Calu3 (cell line): ENCODE measurements around the gene HOXA11. TPM values are rescaled to one million over a fixed set of nuclear protein-coding genes. Genes with fewer than 3 reads are reported as not detected.

ENCODE experiments used
- BruUV-seq: library from RNA; stranded (reverse); fragments of 400-500 nt; replicated peaks from 2 replicates; lab custom pipeline; 2021; lab: Mats Ljungman, UMichigan
- CTCF ChIA-PET: fragments of 300-600 bp; sonication (Branson Sonifier 250); formaldehyde crosslinking; loops from one replicate; lab custom pipeline; 2022; ENCODE audit warnings: antibody characterized with exemption; lab: Charles Lee
- DNase-seq: peaks from one replicate; pipeline ENCODE4 v3.0.0; 2022
- H3K27ac Mint-ChIP-seq: one replicate; pipeline ENCODE4 v1.8.0; 2022; ENCODE audit warnings: mixed read lengths; ENCODE audit not compliant: unreplicated experiment
- H3K27me3 Mint-ChIP-seq: one replicate; pipeline ENCODE4 v1.8.0; 2022; ENCODE audit warnings: mixed read lengths; ENCODE audit not compliant: unreplicated experiment
- H3K36me3 Mint-ChIP-seq: one replicate; pipeline ENCODE4 v1.8.0; 2022; ENCODE audit warnings: mild to moderate bottlenecking, moderate library complexity, mixed read lengths; ENCODE audit not compliant: insufficient read depth, unreplicated experiment
- H3K4me1 Mint-ChIP-seq: one replicate; pipeline ENCODE4 v1.8.0; 2022; ENCODE audit warnings: mild to moderate bottlenecking, low read depth, mixed read lengths; ENCODE audit not compliant: unreplicated experiment
- H3K4me3 Mint-ChIP-seq: one replicate; pipeline ENCODE4 v1.8.0; 2022; ENCODE audit warnings: mild to moderate bottlenecking, low read depth, moderate library complexity, mixed read lengths; ENCODE audit not compliant: unreplicated experiment
- H3K9me3 Mint-ChIP-seq: one replicate; pipeline ENCODE4 v1.8.0; 2022; ENCODE audit warnings: low read depth, mixed read lengths; ENCODE audit not compliant: unreplicated experiment
- CTCF ChIP-seq: fragments of 200-600 bp; IDR thresholded peaks from one replicate; pipeline ENCODE4 v1.8.0; 2022; ENCODE audit warnings: antibody characterized with exemption; ENCODE audit not compliant: unreplicated experiment
- intact Hi-C: fragments of 100-400 bp; cut with micrococcal nuclease; formaldehyde crosslinking; loops from one replicate; pipeline ENCODE4 v1.10.0; 2022; ENCODE audit not compliant: unreplicated experiment
- total RNA-seq: library from RNA; stranded (reverse); gene quantifications from 2 replicates; pipeline ENCODE4 v1.2.3, GENCODE V29; 2022

Gene HOXA11
- total RNA-seq, 1 experiment from 2014 or later: 0.54 TPM

- TF ChIP-seq CTCF: no peak
- intact Hi-C loops: no loop called here
- DNase-seq: peak; percentile 66
- H3K27ac Mint-ChIP-seq: no peak overlapping the region
- peak overlapping the region; percentile 74 for H3K4me3 Mint-ChIP-seq
- peaks cover 51% of the 10 kb centered on the region for H3K27me3 Mint-ChIP-seq
- BruUV-seq: no TSS peak
- peaks cover 14% of the 10 kb centered on the region for H3K4me1 Mint-ChIP-seq
- H3K9me3 Mint-ChIP-seq: no peaks in the 10 kb centered on the region
- H3K36me3 Mint-ChIP-seq: peaks cover 21% of the 10 kb centered on the region
- CTCF ChIA-PET: interaction anchor here (0.6 to 1.5 kb wide), 5 partner anchors 12 to 877 kb away, joined by 3 to 8 read pairs (median 4); no protein-coding TSS in a partner anchor
These were observed 557 bp downstream of the HOXA11 start for GRCh38 chr7:27184337-27185012.

DNA sequence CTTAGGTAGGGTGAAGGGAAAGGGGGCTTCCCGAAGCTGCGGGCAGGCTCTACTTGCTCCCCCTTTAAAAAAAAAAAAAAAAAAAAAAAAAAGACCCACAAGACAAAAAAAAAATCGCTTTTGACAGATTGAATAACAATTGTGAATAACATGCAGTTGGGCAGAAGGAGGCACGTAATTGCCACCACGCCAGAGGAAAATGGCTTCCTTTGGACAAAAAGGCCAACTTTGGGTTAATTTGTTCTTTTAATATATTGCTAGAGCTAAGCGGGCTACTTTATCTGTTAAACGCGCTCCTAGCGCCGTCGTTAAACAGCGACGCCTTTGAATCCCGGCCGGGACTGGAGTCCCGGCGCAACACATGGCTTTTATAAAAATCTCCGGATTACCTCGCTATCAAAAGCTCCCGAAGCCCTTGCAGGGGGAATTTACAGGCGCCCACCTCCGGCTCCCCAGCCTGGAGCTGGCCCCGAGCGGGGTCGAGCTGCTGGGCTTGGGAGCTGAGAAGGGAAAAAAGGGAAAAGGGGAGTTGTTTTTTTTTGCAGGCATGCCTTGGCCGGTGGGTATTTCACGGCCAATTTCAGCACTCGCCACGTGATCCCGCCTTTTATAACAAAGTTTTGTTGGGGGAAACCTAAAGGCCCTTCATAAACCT lies 1.2 kb downstream of the HOXA11 start:
- BruUV-seq: no TSS peak
- Mint-ChIP-seq H3K4me3 (peak overlapping the region; percentile 74), H3K27ac (no peak overlapping the region), H3K9me3 (no peaks in the 10 kb centered on the region), H3K36me3 (peaks cover 21% of the 10 kb centered on the region), H3K4me1 (peaks cover 18% of the 10 kb centered on the region), H3K27me3 (peaks cover 44% of the 10 kb centered on the region)
- TF ChIP-seq CTCF: no peak
- intact Hi-C loops: no loop called here
- no peak for DNase-seq
- CTCF ChIA-PET: interaction anchor here (0.7 to 1.5 kb wide), 3 partner anchors 12 to 450 kb away, joined by 3 to 8 read pairs (median 3); no protein-coding TSS in a partner anchor

DNA sequence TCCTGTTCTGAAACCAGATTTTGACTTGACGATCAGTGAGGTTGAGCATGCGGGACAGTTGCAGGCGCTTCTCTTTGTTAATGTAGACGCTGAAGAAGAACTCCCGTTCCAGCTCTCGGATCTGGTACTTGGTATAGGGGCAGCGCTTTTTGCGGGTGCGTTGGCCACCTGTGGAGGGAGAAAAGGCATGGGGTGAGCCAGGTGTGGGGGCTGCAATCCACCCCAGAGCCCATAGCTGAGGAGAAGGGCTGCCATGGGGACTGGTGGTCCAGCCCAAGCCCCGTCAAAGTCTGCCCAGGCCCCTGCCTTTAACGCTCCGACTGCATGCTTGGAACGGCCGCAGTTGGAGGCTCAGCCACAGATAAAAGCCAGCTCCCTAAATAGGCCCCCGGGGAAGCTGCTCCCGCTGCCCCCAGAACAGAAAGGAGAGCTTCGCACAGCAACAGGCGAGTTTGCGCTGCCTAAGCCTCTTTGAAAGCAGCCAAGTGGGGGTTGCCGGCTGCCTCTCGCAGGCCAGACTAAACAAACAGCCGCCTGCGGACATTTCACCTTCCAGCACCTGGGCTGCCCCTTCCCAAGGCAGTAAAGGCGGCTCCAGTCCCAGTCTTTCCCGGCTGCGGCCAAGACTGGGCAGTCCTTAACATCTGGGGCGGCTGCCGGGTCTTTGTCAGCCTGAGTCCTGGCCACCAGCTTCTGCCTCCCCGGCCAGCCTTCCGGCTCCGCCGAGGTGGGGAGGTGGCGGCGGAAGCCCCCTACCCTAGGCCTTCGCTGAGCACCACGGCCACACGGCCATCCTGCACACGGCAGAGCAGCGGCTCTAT lies 2.0 kb downstream of the HOXA11 start:
- no TSS peak for BruUV-seq
- CTCF ChIA-PET: no interaction called here
- H3K27me3 Mint-ChIP-seq: peaks cover 37% of the 10 kb centered on the region
- peaks cover 18% of the 10 kb centered on the region for H3K4me1 Mint-ChIP-seq
- no peak for TF ChIP-seq CTCF
- H3K36me3 Mint-ChIP-seq: peaks cover 21% of the 10 kb centered on the region
- H3K9me3 Mint-ChIP-seq: no peaks in the 10 kb centered on the region
- no peak overlapping the region for H3K27ac Mint-ChIP-seq
- no peak for DNase-seq
- intact Hi-C loops: no loop called here
- peak overlapping the region; percentile 74 for H3K4me3 Mint-ChIP-seq

DNA sequence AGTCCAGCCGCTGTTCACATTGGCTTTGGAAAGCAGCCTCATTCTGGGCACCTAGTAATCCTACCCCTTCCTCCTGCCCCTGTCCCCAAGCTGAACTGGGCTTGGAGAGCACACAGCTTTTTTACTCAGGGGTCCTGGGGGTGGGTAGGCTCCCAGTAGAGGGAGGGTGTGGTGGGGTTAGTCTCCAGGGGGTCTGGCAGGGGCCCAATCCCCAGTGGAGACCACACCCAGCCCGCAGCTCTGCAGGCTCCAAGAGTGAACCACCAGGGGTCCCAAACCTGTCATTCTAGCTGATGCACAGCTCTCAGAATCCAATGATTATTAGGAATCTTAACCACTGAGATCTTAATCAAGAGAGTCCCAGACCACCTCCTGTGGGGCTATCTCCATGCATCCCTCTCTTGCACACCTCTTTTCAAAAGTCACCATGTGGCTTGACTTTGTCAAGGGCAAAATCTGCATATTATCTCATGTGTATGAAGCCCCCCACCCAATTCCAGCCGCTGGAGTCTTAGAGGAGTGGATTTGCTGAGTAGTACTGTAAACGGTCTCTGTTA lies 2.7 kb downstream of the HOXA11 start:
- Mint-ChIP-seq H3K27me3 (peaks cover 30% of the 10 kb centered on the region), H3K9me3 (no peaks in the 10 kb centered on the region), H3K4me1 (peaks cover 18% of the 10 kb centered on the region), H3K36me3 (peaks cover 17% of the 10 kb centered on the region), H3K27ac (no peak overlapping the region), H3K4me3 (no peak overlapping the region)
- no TSS peak for BruUV-seq
- no peak for DNase-seq
- TF ChIP-seq CTCF: no peak
- intact Hi-C loops: no loop called here
- CTCF ChIA-PET: interaction anchor here (0.6 kb wide), 1 partner anchor 891 kb away, joined by 6 read pairs; no protein-coding TSS in a partner anchor
